ENCODE data around the gene SAMD11.
A peak's percentile ranks its signal among the peaks of the same experiment; 100 is the strongest.
"Not testable (repeated sequence)": the region's sequence is repeated elsewhere in the genome, so short reads cannot be mapped to it uniquely, and the experiment has no call there.

The SAMD11 gene

DNA sequence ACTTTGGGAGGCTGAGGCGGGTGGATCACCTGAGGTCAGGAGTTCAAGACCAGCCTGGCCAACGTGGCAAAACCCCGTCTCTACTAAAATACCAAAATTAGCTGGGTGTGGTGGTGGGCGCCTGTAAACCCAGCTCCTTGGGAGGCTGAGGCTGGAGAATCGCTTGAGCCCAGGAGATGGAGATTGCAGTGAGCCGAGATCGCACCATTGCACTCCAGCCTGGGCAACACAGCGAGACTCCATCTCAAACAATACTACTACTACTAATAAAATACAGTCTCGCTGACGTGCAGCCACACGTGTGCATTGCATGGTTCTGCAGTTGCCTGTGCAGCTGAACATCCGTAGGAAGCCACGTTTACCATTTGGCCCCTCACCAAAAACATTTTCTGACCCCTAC, 23.1 kb downstream of the SAMD11 start:
- DNase-seq, result not testable (repeated sequence)

DNA sequence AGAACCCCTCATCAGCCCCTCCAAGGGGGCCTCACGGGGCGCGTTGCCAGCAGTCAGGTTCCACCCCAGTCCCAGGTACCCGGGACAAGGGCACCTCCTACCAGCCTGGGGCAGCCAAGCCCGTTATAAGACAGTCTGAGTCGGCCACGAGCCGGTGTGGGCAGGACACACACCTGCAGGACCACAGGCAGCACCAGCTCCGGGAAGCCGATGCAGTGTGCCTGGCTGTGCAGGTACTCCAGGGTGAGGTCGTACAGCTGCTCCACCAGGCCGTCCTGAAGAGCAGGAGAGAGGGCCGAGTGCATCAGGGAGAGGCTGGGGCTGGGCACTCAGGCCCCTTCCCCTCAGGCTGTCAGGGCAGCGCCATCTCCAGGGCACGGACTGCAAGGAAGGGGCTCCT, 24.2 kb downstream of the SAMD11 start:
- no peak for DNase-seq

DNA sequence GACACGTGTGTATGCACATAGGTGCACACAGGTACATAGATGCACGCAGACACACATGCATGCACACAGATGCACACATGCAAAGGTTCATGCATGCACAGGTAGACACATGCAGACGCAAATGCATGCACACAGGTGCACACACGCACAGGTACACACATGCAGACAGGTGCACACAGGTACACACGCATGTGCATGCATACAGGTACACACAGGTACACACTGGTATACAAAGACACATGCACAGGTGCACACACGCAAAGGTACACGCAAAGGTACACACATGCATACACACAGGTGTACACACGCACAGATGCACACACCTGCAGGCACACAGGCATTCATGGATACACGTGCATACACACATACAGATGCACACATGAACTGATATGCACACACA, 26.5 kb downstream of the SAMD11 start:
- no peak for DNase-seq

DNA sequence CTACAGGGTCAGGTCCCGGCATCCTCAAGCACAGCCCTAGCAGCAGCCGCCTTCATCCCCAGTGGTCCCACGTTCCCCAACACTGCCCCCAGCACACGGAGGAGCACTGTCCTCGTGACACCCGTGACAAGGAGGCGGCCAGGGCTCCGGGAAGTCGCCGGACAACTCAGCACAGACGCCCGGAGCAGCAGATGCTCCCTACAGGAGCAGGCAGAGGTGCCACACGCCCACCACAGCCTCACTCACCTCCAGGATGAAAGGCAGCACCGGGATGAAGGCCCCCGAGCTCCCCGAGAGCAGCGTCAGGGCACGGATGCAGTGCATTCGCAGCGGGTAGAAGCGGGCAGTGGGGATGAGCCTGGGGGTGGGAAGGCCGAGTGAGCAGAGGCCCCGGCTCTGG, 27.2 kb downstream of the SAMD11 start:
- no peak for DNase-seq

DNA sequence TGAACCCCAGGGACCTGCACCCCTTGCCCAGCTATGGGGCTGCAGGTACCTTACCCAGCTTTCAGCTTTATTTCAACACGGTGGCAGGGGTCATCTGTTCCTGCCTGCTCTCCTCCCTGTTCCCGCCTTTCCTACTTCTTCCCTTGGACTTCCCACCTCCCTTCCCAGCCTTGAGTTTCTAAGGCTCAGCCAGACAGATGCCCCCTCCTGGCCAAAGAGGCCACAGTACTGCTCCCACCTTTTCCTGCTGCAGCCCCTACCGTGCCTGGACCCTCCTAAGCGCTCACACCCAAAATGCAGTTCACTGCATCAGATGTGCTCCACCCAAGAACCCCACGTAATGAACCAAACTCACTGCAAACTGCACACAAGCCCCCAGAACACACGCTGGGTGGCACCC, 27.6 kb downstream of the SAMD11 start:
- no peak for DNase-seq

DNA sequence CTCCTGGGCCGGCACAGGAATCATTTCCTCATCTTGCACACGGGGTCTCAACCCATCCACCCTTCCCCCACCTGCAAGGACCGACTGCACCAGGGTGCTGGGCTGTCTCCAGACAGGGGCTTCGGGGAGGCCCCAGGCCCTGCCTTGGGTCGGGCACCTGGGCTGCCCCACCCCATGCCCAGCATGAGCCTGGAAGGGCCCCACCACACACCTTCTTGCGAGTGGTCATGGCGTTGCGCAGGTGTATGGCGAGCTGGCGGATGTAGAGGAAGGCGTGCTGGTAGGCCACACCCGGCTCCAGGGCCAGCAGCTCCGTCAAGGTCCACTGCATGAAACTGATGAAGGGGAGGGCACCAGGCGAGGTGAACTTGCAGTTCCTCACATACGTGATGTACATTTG, 28.5 kb downstream of the SAMD11 start:
- DNase-seq, result no peak

DNA sequence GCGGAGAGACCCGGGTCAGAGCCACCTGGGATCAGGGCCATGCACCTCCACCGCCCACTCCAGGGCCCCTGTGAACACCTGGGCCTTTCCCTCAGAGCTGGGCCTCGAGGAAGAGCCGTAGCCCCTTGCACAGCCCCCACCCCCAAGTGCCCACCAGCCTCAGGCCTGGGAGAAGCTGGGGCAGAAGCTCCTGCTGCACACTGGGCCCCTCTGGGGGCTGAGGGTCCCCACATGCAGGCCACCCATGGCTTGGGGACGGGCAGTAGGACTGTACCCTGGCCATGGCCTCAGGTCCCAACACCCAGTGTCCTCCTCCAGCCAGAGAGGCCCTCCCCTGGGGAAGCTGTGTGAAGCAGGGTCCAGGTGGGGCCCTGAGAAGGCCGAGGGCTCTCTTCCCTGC, 28.9 kb downstream of the SAMD11 start:
- DNase-seq, result no peak

DNA sequence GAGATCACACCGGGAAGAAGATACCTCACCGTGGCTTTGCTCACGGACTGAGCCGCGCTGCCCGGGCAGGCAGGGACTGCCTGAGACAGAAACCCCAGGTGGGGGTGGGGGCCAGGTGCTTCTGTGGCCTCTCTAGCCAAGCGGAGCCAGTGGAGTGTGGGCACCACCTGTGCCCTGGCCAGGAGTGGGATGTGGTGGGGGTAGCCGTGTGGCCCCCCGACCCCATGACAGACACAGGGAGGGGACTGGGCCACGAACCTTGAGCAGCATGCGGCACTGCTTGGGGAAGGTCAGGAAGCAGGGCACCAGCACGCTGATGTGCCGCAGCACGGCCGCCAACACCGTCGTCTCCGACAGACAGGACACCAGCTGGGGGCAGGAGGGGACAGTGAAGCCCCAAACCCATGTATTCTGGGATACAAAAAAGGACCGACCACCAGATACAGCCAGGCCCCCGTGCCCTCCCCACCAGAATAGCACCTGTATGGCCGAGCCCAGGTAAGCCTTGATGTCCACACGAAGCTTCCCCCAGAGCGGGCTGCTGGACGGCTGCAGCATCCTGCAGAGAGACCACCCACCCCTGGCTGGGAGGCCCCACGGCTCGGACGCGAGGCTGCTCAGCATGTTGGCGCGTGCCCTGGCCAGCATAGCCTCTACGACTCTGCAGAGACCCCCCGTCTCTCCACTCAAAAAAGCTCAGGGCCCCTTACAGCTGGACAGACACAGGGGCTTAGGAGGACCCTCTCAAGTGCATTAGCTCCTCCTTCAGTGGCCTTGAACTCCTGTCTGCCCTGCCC, 30.0 kb downstream of the SAMD11 start:
- no peak for DNase-seq

DNA sequence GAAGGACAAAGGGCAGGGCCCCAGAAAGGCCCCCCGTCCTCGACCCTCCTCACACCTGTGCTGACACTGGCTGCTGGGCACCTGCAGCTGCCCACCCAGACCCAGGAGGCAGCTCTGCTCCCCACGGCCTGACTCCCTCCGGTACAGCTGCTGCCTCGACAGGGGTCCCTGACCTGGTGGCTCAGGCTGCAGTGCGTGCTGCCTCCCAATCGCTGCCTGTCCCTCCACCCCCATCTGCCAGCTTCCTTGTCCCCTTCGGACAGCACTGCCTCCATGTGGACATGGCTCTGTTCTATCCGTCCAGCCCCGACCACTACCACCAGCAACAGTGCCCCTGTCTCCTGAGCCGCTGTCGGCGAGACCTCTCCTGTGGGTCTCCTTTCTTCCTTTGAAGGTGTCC, 31.2 kb downstream of the SAMD11 start:
- DNase-seq, result no peak

DNA sequence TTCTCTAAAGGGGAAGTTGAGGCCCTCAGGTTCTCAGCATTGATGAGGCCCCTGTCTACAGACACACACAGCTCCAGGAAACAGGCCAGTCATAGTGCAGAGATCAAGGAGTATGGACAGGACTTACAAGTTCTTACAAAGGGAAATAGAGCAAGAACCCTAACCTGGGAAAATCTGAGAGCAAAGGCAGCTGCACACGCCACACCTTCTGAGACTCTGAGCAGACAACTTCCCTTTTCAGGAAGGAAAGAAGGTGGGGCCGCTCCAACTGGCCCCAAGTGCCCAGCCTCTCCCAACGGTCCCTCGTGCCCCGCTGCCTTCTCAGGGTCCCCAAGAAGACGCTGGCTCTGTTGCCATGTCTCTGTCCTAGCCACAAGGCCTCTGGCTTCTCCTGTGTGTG, 31.8 kb downstream of the SAMD11 start:
- no peak for DNase-seq

DNA sequence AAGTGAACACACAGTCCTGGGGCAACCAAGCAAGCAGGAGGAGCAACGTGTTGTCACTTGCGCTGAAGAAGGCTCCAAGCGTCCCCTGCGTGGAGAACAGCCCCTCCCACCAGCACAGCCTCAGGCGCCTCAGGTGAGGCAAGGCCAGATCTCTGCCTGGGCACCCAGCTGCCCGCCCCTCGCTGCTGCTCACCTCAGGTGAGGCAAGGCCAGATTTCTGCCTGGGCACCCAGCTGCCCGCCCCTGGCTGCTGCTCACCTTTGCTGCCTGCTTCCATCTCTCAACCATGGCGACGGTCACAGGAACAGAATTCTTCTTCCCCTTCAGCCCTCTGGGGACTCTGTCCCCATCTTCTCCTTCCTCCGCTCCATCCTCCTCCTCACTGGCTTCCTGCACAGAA, 32.9 kb downstream of the SAMD11 start:
- no peak for DNase-seq

DNA sequence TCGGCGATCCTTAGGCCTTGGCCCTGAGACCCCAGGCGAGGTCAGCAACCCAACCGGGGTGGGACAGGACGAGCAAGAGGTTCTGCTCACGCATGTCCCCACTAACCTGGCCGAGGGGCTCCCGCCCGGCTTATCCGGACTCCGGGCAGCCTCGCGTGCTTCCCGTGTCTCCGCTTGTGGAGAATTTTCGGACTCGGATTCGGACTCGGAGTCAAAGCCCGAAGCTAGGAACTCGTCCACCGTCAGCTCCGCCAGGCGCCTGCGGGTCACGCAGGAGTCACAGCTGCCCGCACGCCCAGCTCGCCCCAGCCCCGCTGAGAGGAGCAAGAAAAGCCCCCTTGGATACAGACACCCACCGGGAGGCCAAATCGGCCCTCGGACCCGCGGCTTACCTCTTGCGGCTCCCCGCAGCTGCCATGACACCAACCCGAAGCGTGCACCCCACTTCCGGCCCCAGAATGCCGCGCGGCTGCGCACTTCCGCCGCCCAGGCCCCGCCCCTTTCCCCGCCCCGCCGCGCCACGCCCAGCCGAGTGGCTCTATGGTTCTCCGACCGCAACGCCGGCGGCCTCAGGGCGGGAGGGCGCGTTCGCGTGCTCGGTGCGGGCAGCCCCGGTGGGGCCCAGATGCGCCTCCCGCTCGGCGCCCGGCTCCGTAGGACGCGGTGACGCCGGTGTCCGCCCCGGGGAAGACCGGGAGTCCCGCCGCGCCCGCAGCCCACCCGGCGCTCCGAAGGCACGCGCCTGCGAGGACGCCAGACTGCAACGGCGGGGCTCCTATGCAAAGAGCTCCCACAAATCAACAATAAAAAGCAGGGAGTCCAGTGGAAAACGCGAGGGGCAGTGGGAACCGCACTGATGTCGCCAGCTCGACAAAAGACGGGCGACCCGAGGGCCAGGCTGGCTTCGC, 35.4 kb downstream of the SAMD11 start, which contains the start of gene NOC2L:
TSS of gene NOC2L (minus strand) at position 434 of the 908 bp plus-strand sequence. CDS start at position 418, 16 bp downstream.
- peak; percentile 70 for DNase-seq

DNA sequence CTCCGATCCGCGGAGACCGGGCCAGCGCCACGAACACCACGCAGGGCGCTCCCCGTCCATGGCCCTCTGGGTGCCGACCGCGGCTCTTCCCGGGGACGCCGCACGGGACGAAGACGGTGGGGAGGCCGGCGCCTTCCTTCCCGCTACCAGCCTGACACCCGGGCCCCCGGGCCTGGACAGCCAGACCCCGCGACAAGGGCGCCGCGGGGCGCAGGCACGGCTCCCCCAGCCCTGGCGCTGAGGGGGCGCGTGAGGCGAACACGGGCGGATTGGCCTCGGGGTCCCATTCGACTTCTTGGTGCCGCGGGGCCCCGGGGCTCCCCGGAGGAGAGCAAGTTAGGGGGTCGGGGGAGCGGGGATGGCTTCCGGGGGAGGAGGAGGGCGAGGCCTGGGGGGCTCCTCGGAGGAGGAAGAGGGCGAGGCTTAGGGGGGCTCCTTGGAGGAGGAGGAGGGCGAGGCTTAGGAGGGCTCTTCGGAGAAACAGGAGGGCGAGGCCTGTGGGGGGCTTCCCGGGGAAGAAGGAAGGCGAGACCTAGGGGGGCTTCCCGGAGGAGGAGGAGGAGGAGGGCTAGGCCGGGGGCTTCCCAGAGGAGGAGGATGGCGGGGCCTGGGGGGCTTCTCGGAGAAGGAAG, 36.1 kb downstream of the SAMD11 start:
- DNase-seq, result no peak

DNA sequence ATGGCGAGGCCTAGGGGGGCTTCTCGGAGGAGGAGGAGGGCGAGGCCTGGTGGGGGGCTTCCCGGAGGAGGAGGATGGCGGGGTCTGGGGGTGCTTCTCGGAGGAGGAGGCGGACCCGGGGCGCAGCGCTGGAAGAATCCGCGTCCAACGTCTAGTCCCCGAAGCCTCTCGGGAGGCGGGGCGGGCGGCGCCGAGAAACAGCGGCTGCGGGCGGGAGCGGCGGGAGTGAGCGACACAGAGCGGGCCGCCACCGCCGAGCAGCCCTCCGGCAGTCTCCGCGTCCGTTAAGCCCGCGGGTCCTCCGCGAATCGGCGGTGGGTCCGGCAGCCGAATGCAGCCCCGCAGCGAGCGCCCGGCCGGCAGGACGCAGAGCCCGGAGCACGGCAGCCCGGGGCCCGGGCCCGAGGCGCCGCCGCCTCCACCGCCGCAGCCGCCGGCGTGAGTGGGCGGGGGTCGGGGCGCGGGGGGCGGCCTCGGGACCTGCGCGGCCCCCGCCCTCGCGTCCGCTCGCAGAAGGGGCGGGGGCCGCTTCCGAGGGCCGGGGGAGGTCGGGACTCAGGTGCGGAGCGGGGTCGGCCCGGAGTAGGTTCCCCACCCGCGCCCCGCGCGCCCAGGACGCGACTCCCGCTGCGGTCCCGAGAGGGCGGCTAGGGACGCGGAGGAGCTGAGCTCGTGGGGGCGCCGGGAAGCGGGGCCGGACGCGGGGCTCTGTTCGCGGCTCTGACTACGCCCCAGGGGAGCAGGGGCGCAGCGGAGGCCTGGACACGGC, 36.8 kb downstream of the SAMD11 start, which contains the start of gene KLHL17:
TSS of gene KLHL17 (plus strand) at position 222 of the 769 bp plus-strand sequence. CDS start at position 332, 110 bp downstream.
- DNase-seq, result peak; percentile 29

DNA sequence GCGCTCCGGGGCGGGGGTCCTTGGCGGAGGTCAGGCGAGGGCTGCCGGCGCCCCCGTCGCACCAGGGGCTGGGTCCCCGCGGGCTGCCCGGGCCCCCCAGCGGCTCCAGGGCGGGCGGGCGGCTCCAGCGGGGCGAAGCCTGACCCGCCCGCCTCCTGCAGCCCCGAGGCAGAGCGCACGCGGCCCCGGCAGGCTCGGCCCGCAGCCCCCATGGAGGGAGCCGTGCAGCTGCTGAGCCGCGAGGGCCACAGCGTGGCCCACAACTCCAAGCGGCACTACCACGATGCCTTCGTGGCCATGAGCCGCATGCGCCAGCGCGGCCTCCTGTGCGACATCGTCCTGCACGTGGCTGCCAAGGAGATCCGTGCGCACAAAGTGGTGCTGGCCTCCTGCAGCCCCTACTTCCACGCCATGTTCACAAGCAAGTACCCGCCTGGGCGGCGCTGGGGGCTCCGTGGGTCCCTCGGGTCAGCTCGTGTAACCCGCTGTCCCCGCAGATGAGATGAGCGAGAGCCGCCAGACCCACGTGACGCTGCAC, 37.5 kb downstream of the SAMD11 start:
- DNase-seq, result no peak

DNA sequence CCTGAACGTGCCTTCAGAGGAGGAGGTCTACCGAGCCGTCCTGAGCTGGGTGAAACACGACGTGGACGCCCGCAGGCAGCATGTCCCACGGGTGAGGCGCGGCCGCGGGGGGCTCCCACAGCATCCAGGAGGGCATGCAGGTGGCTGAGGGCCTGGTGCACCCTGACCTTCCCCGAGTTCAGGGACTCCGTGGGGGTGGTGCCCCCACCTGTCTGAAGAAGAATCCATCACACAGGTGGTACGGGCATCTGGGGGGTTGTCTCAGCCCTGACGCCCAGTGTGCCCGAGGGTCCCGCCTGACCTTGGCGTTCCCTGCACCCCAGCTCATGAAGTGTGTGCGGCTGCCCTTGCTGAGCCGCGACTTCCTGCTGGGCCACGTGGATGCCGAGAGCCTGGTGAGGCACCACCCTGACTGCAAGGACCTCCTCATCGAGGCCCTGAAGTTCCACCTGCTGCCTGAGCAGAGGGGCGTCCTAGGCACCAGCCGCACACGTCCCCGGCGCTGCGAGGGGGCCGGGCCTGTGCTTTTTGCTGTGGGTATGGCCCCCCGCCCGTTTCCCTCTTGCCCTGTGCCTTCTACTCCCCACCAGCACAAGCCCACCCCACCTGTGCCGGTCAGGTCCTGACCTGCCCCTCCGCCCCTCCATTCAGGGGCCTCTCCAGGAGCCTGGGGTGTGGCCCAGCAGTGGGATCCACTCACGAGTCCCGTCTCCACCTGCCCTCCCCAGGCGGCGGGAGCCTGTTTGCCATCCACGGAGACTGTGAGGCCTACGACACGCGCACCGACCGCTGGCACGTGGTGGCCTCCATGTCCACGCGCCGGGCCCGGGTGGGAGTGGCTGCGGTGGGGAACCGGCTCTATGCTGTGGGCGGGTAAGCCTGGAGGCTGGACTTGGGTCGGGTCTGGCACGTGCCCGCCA, 38.9 kb downstream of the SAMD11 start:
- no peak for DNase-seq

DNA sequence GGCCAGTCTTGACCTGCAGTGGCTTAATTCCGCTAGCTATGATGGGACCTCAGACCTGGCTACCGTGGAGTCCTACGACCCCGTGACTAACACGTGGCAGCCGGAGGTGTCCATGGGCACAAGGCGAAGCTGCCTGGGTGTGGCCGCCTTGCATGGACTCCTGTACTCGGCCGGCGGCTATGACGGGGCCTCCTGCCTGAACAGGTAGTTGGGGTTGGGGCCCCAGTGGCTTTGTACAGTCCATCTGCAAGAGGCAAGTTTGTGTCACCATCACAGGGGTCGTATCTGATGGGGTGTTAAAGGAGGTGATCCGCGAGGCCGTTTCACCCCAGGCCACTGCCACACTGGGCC, 39.6 kb downstream of the SAMD11 start:
- DNase-seq, result no peak

DNA sequence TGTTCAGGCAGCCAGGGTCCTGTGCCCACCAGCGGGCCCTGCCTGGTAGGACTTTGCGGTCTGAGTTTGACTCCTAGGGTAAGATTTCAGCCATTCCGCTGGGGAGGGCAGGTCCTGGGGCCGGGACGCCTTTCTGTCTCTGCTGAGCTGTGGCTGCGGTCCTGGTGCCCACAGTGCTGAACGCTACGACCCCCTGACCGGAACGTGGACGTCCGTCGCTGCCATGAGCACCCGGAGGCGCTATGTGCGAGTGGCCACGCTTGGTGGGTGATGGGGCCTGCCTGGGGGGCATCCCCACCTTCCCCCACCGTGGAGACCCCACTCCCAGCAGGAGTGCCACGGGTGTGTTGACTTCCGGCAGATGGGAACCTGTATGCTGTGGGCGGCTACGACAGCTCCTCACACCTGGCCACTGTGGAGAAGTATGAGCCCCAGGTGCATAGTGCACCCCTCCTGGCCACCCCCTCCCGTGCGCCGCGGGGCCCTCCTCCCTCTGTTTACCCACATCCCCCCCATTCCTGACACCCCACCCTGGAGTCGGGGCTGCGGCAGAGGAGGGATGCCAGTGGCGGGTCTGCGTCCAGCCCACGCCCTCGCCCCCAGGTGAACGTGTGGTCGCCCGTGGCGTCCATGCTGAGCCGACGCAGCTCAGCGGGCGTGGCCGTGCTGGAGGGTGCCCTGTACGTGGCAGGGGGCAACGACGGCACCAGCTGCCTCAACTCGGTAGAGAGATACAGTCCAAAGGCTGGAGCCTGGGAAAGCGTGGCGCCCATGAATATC, 40.2 kb downstream of the SAMD11 start:
- DNase-seq, result no peak

DNA sequence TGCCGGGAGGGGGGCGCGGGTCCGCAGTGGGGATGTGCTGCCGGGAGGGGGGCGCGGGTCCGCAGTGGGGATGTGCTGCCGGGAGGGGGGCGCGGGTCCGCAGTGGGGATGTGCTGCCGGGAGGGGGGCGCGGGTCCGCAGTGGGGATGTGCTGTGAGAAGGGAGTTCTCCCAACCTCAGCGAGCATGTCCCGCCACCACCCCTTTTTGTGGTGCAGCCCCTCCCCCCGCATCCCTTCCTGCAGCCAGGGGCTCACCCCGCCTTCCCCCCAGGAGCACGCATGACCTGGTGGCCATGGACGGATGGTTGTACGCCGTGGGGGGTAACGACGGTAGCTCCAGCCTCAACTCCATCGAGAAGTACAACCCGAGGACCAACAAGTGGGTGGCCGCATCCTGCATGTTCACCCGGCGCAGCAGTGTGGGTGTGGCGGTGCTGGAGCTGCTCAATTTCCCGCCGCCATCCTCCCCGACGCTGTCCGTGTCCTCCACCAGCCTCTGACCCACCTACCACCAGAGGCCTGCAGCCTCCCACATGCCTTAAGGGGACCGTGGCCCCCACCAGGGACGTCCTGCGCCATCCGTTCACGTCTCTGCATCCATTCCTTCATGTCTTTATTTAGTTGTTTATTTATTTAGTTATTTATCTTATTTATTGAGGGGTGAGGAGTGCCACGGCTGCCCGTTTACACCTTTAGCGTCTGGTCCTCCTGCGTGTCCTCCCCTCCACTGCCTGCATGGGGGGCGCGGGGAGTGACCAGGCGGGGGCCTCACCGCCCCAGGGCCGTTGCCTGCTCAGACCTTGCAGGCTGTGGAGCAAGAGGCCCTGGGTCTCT, 41.2 kb downstream of the SAMD11 start:
- DNase-seq, result no peak
